ENCODE measurements around the gene ATP6AP2.
"Not testable (repeated sequence)": the region's sequence is repeated elsewhere in the genome, so short reads cannot be mapped to it uniquely, and the experiment has no call there.

Gene ATP6AP2

GRCh38 chrX:40573763-40574162 is 7.0 kb upstream of the ATP6AP2 start:
- no peak overlapping the region for H3K4me3 ChIP-seq (ENCODE audit: control insufficient read depth, low read depth, low read length)
- peak; percentile 82 for TF ChIP-seq CTCF (conservative IDR thresholded peaks at IDR 0.05; ENCODE audit: control insufficient read depth, insufficient read depth, low read depth, low read length)
- DNase-seq (ENCODE audit: low read depth): peak; percentile 24

- H3K4me3 ChIP-seq (ENCODE audit: control insufficient read depth, low read depth, low read length): not testable (repeated sequence)
- DNase-seq (ENCODE audit: low read depth): peak; percentile 59
Measured at GRCh38 chrX:40575411-40575810, 5.4 kb upstream of the ATP6AP2 start.

- no peak for TF ChIP-seq CTCF (conservative IDR thresholded peaks at IDR 0.05; ENCODE audit: control insufficient read depth, insufficient read depth, low read depth, low read length)
- H3K4me3 ChIP-seq (ENCODE audit: control insufficient read depth, low read depth, low read length): no peak overlapping the region
- DNase-seq (ENCODE audit: low read depth): no peak
Measured at GRCh38 chrX:40576291-40576690, 4.5 kb upstream of the ATP6AP2 start.

GRCh38 chrX:40578039-40578695 is 2.6 kb upstream of the ATP6AP2 start:
- no peak for DNase-seq (ENCODE audit: low read depth)
- no peak for TF ChIP-seq CTCF (conservative IDR thresholded peaks at IDR 0.05; ENCODE audit: control insufficient read depth, insufficient read depth, low read depth, low read length)
- H3K4me3 ChIP-seq (ENCODE audit: control insufficient read depth, low read depth, low read length): no peak overlapping the region

- no peak for DNase-seq (ENCODE audit: low read depth)
- no peak overlapping the region for H3K4me3 ChIP-seq (ENCODE audit: control insufficient read depth, low read depth, low read length)
- no peak for TF ChIP-seq CTCF (conservative IDR thresholded peaks at IDR 0.05; ENCODE audit: control insufficient read depth, insufficient read depth, low read depth, low read length)
Measured at GRCh38 chrX:40579141-40579540, 1.6 kb upstream of the ATP6AP2 start.

GRCh38 chrX:40579900-40580536 is 752 bp upstream of the ATP6AP2 start:
- no peak for DNase-seq (ENCODE audit: low read depth)
- peak overlapping the region; percentile 76 for H3K4me3 ChIP-seq (ENCODE audit: control insufficient read depth, low read depth, low read length)
- no peak for TF ChIP-seq CTCF (conservative IDR thresholded peaks at IDR 0.05; ENCODE audit: control insufficient read depth, insufficient read depth, low read depth, low read length)

GRCh38 chrX:40581336-40581920 is 658 bp downstream of the ATP6AP2 start:
- DNase-seq (ENCODE audit: low read depth): peak; percentile 50
- TF ChIP-seq CTCF (conservative IDR thresholded peaks at IDR 0.05; ENCODE audit: control insufficient read depth, insufficient read depth, low read depth, low read length): no peak
- H3K4me3 ChIP-seq (ENCODE audit: control insufficient read depth, low read depth, low read length): peak overlapping the region; percentile 76

GRCh38 chrX:40582178-40582577 is 1.4 kb downstream of the ATP6AP2 start:
- not testable (repeated sequence) for DNase-seq (ENCODE audit: low read depth); H3K4me3 ChIP-seq (ENCODE audit: control insufficient read depth, low read depth, low read length)

Data from fibroblast of mammary gland (primary cell).